ENCODE data around the gene JARID2. TPM values are rescaled to one million over a fixed set of nuclear protein-coding genes. Genes with fewer than 3 reads are reported as not detected.
"Not testable (repeated sequence)": the region's sequence is repeated elsewhere in the genome, so short reads cannot be mapped to it uniquely, and the experiment has no call there.

JARID2 gene
- total and polyA plus RNA-seq, 7 experiments from 2014 or later = 6.9 to 39.6 (median 24.1) TPM

DNA sequence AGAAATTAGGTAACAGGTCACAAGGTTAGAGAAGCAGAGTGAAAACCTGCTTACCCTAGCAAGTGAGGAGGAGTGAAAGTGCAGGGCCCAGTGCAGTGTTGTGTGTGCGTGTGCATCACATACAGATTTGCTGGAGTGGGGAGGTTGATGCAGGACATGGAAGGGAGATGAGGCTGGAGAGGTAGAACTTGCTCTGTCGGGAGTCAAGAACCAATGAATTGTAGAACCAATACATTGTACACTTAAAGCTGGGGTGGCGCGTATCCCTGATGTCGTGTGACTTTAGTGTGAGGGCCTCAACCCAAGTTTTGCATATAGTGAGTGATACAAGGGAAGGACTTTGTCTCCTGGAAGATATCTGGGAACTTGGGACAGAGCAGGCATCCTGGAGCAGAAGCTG, 48.6 kb downstream of the JARID2 start:
- ChIA-PET CTCF (interaction anchor here (0.6 kb wide), 1 partner anchor 1549 kb away, joined by 4 read pairs; no protein-coding TSS in a partner anchor), POLR2A (interaction anchor here (0.8 kb wide), 1 partner anchor 16 kb away, joined by 3 read pairs; no protein-coding TSS in a partner anchor)
- peak overlapping the region in 8 of 10 donors; percentile 1 to 52 (median 20) for H3K4me3 Mint-ChIP-seq

DNA sequence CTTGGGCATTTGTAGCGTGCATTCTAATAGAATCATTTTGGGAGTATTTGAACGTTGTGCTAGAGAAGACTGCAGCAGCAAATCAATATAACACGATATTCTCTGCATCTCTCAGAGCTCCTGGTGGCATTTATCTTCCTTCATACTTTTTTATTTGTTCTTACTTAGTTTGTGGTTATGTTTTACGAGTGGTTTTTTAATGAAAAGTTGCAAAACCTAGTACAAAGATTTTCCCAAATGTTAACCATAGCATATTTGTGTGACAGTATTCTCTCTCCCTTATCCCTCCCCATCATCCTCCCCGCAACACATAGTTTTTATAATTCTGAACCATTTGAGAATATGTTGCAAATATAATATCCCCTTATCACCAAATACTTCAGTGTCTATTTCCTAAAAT, 50.4 kb downstream of the JARID2 start:
- Mint-ChIP-seq H3K9me3 (peaks cover 0 to 4% (median 0%) of the 10 kb centered on the region in 11 donors), H3K4me1 (peaks cover 56 to 91% (median 86%) of the 10 kb centered on the region in 7 donors), H3K27ac (peak overlapping the region in 7 of 9 donors; percentile 13 to 93 (median 70)), H3K4me3 (peak overlapping the region in 9 of 10 donors; percentile 12 to 76 (median 67)), H3K27me3 (no peaks in the 10 kb centered on the region), H3K36me3 (peaks cover 0 to 22% (median 12%) of the 10 kb centered on the region in 5 donors)
- Histone ChIP-seq H3K36me3 (ENCODE audit: control insufficient read depth in 2 of 3, insufficient read depth in 3 of 3, low read length in 3 of 3) (no peaks in the 10 kb centered on the region), H3K9me3 (ENCODE audit: control insufficient read depth in 2 of 3, low read length in 3 of 3) (no peaks in the 10 kb centered on the region), H3K27me3 (ENCODE audit: control insufficient read depth in 2 of 2, insufficient read depth in 2 of 2, low read length in 2 of 2) (no peaks in the 10 kb centered on the region), H3K4me3 (ENCODE audit: low read length) (no peak overlapping the region), H3K4me1 (ENCODE audit: control insufficient read depth in 2 of 2, insufficient read depth in 2 of 2, low read length in 2 of 2) (peaks cover 33 to 38% of the 10 kb centered on the region in 2 donors), H3K27ac (ENCODE audit: low read depth, low read length) (no peak overlapping the region)
- DNase-seq (no peak), ATAC-seq (no peak)
- ChIA-PET CTCF (no interaction called here), POLR2A (no interaction called here)
- intact Hi-C loops (cut with micrococcal nuclease) = loop anchor here in 1 of 2 donors (1.0 to 2.0 kb wide), 3 partner anchors 9 to 635 kb away; no protein-coding TSS in a partner anchor

More for the DNA sequence above, 48.6 kb downstream of the JARID2 start:
- Mint-ChIP-seq H3K9me3 (peaks cover 0 to 4% (median 0%) of the 10 kb centered on the region in 11 donors), H3K27ac (peak overlapping the region in 4 of 9 donors; percentile 41 to 59 (median 54)), H3K27me3 (no peaks in the 10 kb centered on the region), H3K4me1 (peaks cover 49 to 90% (median 84%) of the 10 kb centered on the region in 7 donors), H3K36me3 (peaks cover 0 to 28% (median 16%) of the 10 kb centered on the region in 5 donors)
- H3K9me3 ChIP-seq (ENCODE audit: control insufficient read depth in 2 of 3, low read length in 3 of 3) = no peaks in the 10 kb centered on the region
- DNase-seq (no peak), ATAC-seq (no peak)
- intact Hi-C loops (cut with micrococcal nuclease) = no loop called here
- no peak overlapping the region for H3K4me3 ChIP-seq (ENCODE audit: low read length)
- no peaks in the 10 kb centered on the region for H3K27me3 ChIP-seq (ENCODE audit: control insufficient read depth in 2 of 2, insufficient read depth in 2 of 2, low read length in 2 of 2)
- H3K4me1 ChIP-seq (ENCODE audit: control insufficient read depth in 2 of 2, insufficient read depth in 2 of 2, low read length in 2 of 2) = peaks cover 20 to 28% of the 10 kb centered on the region in 2 donors
- no peak overlapping the region for H3K27ac ChIP-seq (ENCODE audit: low read depth, low read length)
- H3K36me3 ChIP-seq (ENCODE audit: control insufficient read depth in 2 of 3, insufficient read depth in 3 of 3, low read length in 3 of 3) = no peaks in the 10 kb centered on the region

DNA sequence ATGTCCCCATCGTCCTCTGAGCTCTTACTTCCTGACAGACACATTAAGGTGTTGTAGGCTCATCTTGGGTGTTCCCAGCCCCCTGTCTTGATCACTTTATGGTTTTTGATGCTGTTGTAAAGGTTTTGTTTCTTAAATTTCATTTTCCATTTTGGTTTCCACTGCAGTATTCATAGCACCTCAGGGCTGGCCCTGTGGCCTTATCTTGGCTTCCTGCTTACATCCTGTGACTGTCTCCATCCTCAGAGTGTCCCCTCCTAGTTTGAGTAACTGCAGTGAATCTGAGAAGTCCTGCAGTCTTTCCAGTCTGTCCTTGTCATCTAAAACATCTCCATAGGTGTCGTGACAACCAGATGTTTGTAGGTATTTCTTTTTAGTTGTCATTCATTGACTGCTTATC, 50.9 kb downstream of the JARID2 start:
- CTCF ChIA-PET = no interaction called here
- H3K36me3 ChIP-seq (ENCODE audit: control insufficient read depth in 2 of 3, insufficient read depth in 3 of 3, low read length in 3 of 3) = no peaks in the 10 kb centered on the region
- H3K4me1 ChIP-seq (ENCODE audit: control insufficient read depth in 2 of 2, insufficient read depth in 2 of 2, low read length in 2 of 2) = peaks cover 33 to 40% of the 10 kb centered on the region in 2 donors
- Mint-ChIP-seq H3K4me1 (peaks cover 58 to 91% (median 86%) of the 10 kb centered on the region in 7 donors), H3K9me3 (peaks cover 0 to 4% (median 0%) of the 10 kb centered on the region in 11 donors), H3K27me3 (no peaks in the 10 kb centered on the region), H3K36me3 (peaks cover 0 to 21% (median 14%) of the 10 kb centered on the region in 5 donors), H3K4me3 (peak overlapping the region; percentile 12 to 76 (median 64)), H3K27ac (peak overlapping the region; percentile 13 to 93 (median 70))
- no peak overlapping the region for H3K27ac ChIP-seq (ENCODE audit: low read depth, low read length)
- POLR2A ChIA-PET = no interaction called here
- H3K4me3 ChIP-seq (ENCODE audit: low read length) = no peak overlapping the region
- H3K27me3 ChIP-seq (ENCODE audit: control insufficient read depth in 2 of 2, insufficient read depth in 2 of 2, low read length in 2 of 2) = no peaks in the 10 kb centered on the region
- H3K9me3 ChIP-seq (ENCODE audit: control insufficient read depth in 2 of 3, low read length in 3 of 3) = no peaks in the 10 kb centered on the region
- DNase-seq (no peak), ATAC-seq (peak; percentile 42)
- intact Hi-C loops (cut with micrococcal nuclease) = loop anchor here in 1 of 2 donors (1.0 to 2.0 kb wide), 3 partner anchors 9 to 636 kb away; no protein-coding TSS in a partner anchor

DNA sequence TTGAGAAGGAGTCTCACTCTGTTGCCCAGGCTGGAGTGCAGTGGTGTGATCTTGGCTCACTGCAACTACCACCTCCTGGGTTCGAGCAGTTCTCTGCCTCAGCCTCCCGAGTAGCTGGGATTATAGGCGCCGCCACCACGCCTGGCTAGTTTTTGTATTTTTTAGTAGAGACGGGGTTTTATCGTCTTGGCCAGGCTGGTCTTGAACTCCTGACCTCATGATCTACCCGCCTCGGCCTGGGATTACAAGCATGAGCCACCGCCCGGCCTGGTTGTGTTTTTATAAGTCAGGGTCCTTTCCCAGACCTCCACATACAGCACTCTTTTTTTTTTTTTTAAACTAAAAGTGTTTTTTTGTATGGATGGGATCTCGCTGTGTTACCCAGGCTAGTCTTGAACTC, 51.3 kb downstream of the JARID2 start:
- DNase-seq; H3K36me3 ChIP-seq (ENCODE audit: control insufficient read depth in 2 of 3, insufficient read depth in 3 of 3, low read length in 3 of 3); H3K9me3 ChIP-seq (ENCODE audit: control insufficient read depth in 2 of 3, low read length in 3 of 3); H3K27me3 Mint-ChIP-seq; H3K27ac ChIP-seq (ENCODE audit: low read depth, low read length); ATAC-seq; H3K9me3 Mint-ChIP-seq; H3K4me3 ChIP-seq (ENCODE audit: low read length); CTCF ChIA-PET; H3K27me3 ChIP-seq (ENCODE audit: control insufficient read depth in 2 of 2, insufficient read depth in 2 of 2, low read length in 2 of 2): not testable (repeated sequence)
- intact Hi-C loops (cut with micrococcal nuclease) = loop anchor here in 1 of 2 donors (2.0 kb wide), 2 partner anchors 48 to 636 kb away; no protein-coding TSS in a partner anchor
- Mint-ChIP-seq H3K27ac (peak overlapping the region in 3 of 9 donors; percentile 60 to 83 (median 69)), H3K4me3 (peak overlapping the region in 3 of 10 donors; percentile 62 to 69 (median 68)), H3K4me1 (peaks cover 62 to 92% (median 88%) of the 10 kb centered on the region in 7 donors), H3K36me3 (peaks cover 0 to 24% (median 15%) of the 10 kb centered on the region in 5 donors)
- POLR2A ChIA-PET = interaction anchor here (1.1 kb wide), 1 partner anchor 46 kb away, joined by 3 read pairs; no protein-coding TSS in a partner anchor
- H3K4me1 ChIP-seq (ENCODE audit: control insufficient read depth in 2 of 2, insufficient read depth in 2 of 2, low read length in 2 of 2) = peaks cover 33 to 40% of the 10 kb centered on the region in 2 donors

DNA sequence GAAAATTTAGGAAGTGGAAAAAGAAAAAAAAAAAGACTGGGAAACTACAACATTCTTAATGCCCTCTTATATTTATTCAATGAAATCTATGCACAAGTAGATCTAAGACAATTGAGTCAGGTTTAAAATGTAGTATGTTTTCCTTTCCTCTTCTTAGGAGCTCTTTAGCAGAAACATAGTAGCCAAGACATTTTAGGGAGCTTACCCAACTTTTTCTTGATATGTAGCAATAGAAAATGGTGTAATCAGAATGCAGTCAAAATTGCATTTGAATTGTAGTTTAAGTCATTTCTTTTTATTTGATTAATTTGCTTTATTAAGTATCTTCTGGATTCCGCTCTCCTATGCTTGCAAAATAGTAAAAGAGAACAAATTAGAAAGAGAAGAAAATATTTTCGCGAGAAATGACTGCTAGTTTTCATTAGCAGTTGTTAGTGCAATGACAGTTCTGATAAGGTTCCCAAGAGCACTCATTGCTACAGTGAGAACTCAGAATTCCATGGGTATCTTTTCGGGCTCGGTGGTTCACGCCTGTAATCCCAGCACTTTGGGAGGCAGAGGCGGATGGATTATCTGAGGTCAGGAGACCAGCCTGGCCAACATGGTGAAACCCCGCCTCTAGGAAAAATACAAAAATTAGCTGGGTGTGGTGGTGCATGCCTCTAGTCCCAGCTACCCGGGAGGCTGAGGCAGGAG, 52.2 kb downstream of the JARID2 start:
- Histone ChIP-seq H3K27me3 (ENCODE audit: control insufficient read depth in 2 of 2, insufficient read depth in 2 of 2, low read length in 2 of 2) (no peaks in the 10 kb centered on the region), H3K36me3 (ENCODE audit: control insufficient read depth in 2 of 3, insufficient read depth in 3 of 3, low read length in 3 of 3) (no peaks in the 10 kb centered on the region), H3K4me1 (ENCODE audit: control insufficient read depth in 2 of 2, insufficient read depth in 2 of 2, low read length in 2 of 2) (peaks cover 33 to 40% of the 10 kb centered on the region in 2 donors), H3K4me3 (ENCODE audit: low read length) (no peak overlapping the region), H3K9me3 (ENCODE audit: control insufficient read depth in 2 of 3, low read length in 3 of 3) (no peaks in the 10 kb centered on the region), H3K27ac (ENCODE audit: low read depth, low read length) (no peak overlapping the region)
- peak overlapping the region in 6 of 10 donors; percentile 19 to 34 (median 30) for H3K4me3 Mint-ChIP-seq
- intact Hi-C loops (cut with micrococcal nuclease) = loop anchor here in 1 of 2 donors (2.0 kb wide), 2 partner anchors 49 to 637 kb away; no protein-coding TSS in a partner anchor
- ATAC-seq (no peak), DNase-seq (no peak)
- H3K36me3 Mint-ChIP-seq = peaks cover 0 to 20% (median 12%) of the 10 kb centered on the region in 5 donors
- ChIA-PET POLR2A (interaction anchor here (0.7 to 1.1 kb wide), 2 partner anchors 47 to 76 kb away, joined by 3 to 5 read pairs; no protein-coding TSS in a partner anchor), CTCF (no interaction called here)
- H3K4me1 Mint-ChIP-seq = peaks cover 61 to 87% (median 80%) of the 10 kb centered on the region in 7 donors
- H3K27me3 Mint-ChIP-seq = no peaks in the 10 kb centered on the region
- H3K27ac Mint-ChIP-seq = peak overlapping the region in 5 of 9 donors; percentile 39 to 62 (median 60)
- peaks cover 0 to 2% (median 0%) of the 10 kb centered on the region in 11 donors for H3K9me3 Mint-ChIP-seq

DNA sequence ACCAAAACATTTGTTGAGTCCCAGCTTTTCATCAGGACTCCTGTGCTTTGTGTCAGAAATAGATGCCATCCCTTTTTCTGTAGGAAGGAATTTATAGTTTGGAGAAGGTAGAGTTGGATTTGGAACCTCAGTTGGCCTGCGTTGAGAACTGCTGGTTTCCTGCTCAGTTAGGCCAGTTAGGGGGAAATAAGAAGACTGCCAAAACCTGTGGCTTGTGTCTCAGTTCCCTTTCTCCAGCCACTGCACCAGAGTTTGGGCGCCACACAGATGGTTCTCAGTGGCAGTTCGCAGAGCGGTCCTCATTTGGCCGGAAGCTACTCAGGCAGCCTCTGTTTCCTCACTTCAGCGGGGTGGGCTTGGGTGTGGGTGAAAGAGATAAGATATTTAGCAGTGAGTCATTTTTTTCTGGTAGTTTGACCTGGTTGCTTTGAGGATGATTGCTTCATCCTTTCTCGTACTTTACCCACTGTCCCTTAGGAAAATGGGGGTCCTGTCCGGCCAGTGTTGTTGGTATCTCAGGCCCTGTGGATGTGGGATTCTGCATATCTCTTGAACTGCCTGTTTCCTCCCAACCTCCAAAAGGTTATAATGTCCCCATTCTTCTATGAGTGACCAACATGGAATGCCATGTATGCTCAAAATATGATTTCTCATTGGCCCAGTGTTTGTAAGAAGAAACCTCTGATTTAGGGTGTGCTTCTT, 53.7 kb downstream of the JARID2 start:
- H3K27me3 ChIP-seq (ENCODE audit: control insufficient read depth in 2 of 2, insufficient read depth in 2 of 2, low read length in 2 of 2) = no peaks in the 10 kb centered on the region
- H3K27ac ChIP-seq (ENCODE audit: low read depth, low read length) = no peak overlapping the region
- H3K36me3 ChIP-seq (ENCODE audit: control insufficient read depth in 2 of 3, insufficient read depth in 3 of 3, low read length in 3 of 3) = no peaks in the 10 kb centered on the region
- peak overlapping the region in 7 of 9 donors; percentile 5 to 80 (median 69) for H3K27ac Mint-ChIP-seq
- no peak overlapping the region for H3K4me3 ChIP-seq (ENCODE audit: low read length)
- H3K36me3 Mint-ChIP-seq = peaks cover 0 to 10% (median 6%) of the 10 kb centered on the region in 5 donors
- H3K4me3 Mint-ChIP-seq = peak overlapping the region; percentile 7 to 58 (median 31)
- intact Hi-C loops (cut with micrococcal nuclease) = loop anchor here in 1 of 2 donors (5.0 kb wide), 1 partner anchor 32 kb away; no protein-coding TSS in a partner anchor
- peaks cover 34 to 44% of the 10 kb centered on the region in 2 donors for H3K4me1 ChIP-seq (ENCODE audit: control insufficient read depth in 2 of 2, insufficient read depth in 2 of 2, low read length in 2 of 2)
- DNase-seq (no peak), ATAC-seq (peak; percentile 78)
- H3K9me3 Mint-ChIP-seq = peaks cover 0 to 1% (median 0%) of the 10 kb centered on the region in 11 donors
- peaks cover 65 to 87% (median 76%) of the 10 kb centered on the region in 7 donors for H3K4me1 Mint-ChIP-seq
- no peaks in the 10 kb centered on the region for H3K27me3 Mint-ChIP-seq
- H3K9me3 ChIP-seq (ENCODE audit: control insufficient read depth in 2 of 3, low read length in 3 of 3) = no peaks in the 10 kb centered on the region
- CTCF ChIA-PET = no interaction called here
- POLR2A ChIA-PET = interaction anchor here (0.7 kb wide), 1 partner anchor 56 kb away, joined by 3 read pairs; no protein-coding TSS in a partner anchor
